ENCODE data around the gene DDR1. TPM values are rescaled to one million over a fixed set of nuclear protein-coding genes. Genes with fewer than 3 reads are reported as not detected.
A peak's percentile ranks its signal among the peaks of the same experiment; 100 is the strongest.

Gene DDR1
- polyA plus RNA-seq, 1 donor (not counting 4 experiments of a cell fraction or from before 2014, with no cell fraction given): 104 TPM

- H3K9me1 ChIP-seq (ENCODE audit: control insufficient read depth, extremely low read depth, insufficient read depth, low read length): peaks cover 2% of the 10 kb centered on the region
- peak overlapping the region; percentile 67 for H3K4me2 ChIP-seq (ENCODE audit: control insufficient read depth, extremely low read depth, insufficient read depth, low read depth, low read length)
- no peaks in the 10 kb centered on the region for H3K27me3 ChIP-seq (ENCODE audit: control insufficient read depth, extremely low read depth, insufficient read depth, low read length)
- H3K36me3 ChIP-seq (ENCODE audit: control insufficient read depth in 2 of 2, extremely low read depth in 1 of 2, insufficient read depth in 2 of 2, low read length in 2 of 2): peaks cover 0 to 3% of the 10 kb centered on the region in 2 experiments
- H3K79me2 ChIP-seq (ENCODE audit: control insufficient read depth, insufficient read depth, low read length): peaks cover 36% of the 10 kb centered on the region
- dilution Hi-C loops (cut with MboI; ENCODE audit: extremely low pct_ligation_motif_present, low sequenced_read_pairs): no loop called here
- no peak for TF ChIP-seq CTCF (optimal IDR thresholded peaks at IDR 0.05 in 1 of 3, IDR thresholded peaks at IDR 0.05 in 1 of 3, conservative IDR thresholded peaks at IDR 0.05 in 1 of 3; ENCODE audit: extremely low read depth in 1 of 3, insufficient read depth in 2 of 3, low read length in 3 of 3)
- no peak for TF ChIP-seq EZH2 (IDR thresholded peaks at IDR 0.05; ENCODE audit: low read length)
- DNase-seq (ENCODE audit: low read depth, low spot score) (no peak), FAIRE-seq (no peak)
- peak overlapping the region; percentile 98 for H3K27ac ChIP-seq (ENCODE audit: control insufficient read depth, insufficient read depth, low read length)
- peak overlapping the region; percentile 99 for H3K9ac ChIP-seq (ENCODE audit: control insufficient read depth, extremely low read depth, insufficient read depth, low read length)
- H3K4me1 ChIP-seq (ENCODE audit: control insufficient read depth, extremely low read depth, insufficient read depth, low read length): peaks cover 41% of the 10 kb centered on the region
- H4K20me1 ChIP-seq (ENCODE audit: control insufficient read depth, extremely low read depth, insufficient read depth, low read length): peaks cover 8% of the 10 kb centered on the region
- H3K9me3 ChIP-seq (ENCODE audit: control insufficient read depth, low read depth, low read length): no peaks in the 10 kb centered on the region
- H2AFZ ChIP-seq (ENCODE audit: control insufficient read depth, low read length): peak overlapping the region; percentile 10
- H3K4me3 ChIP-seq (ENCODE audit: control insufficient read depth in 2 of 3, extremely low read depth in 1 of 3, insufficient read depth in 2 of 3, low read depth in 1 of 3, low read length in 3 of 3): peak overlapping the region in 2 of 3 experiments; percentile 32 to 72
Measured at GRCh38 chr6:30882204-30882758, 2.0 kb upstream of the DDR1 start.

- Histone ChIP-seq H3K4me3 (ENCODE audit: control insufficient read depth in 2 of 3, extremely low read depth in 1 of 3, insufficient read depth in 2 of 3, low read depth in 1 of 3, low read length in 3 of 3) (peak overlapping the region; percentile 72 to 87 (median 72)), H3K9me1 (ENCODE audit: control insufficient read depth, extremely low read depth, insufficient read depth, low read length) (peaks cover 2% of the 10 kb centered on the region), H3K36me3 (ENCODE audit: control insufficient read depth in 2 of 2, extremely low read depth in 1 of 2, insufficient read depth in 2 of 2, low read length in 2 of 2) (peaks cover 0 to 3% of the 10 kb centered on the region in 2 experiments), H3K9ac (ENCODE audit: control insufficient read depth, extremely low read depth, insufficient read depth, low read length) (peak overlapping the region; percentile 99), H2AFZ (ENCODE audit: control insufficient read depth, low read length) (peak overlapping the region; percentile 10), H3K4me1 (ENCODE audit: control insufficient read depth, extremely low read depth, insufficient read depth, low read length) (peaks cover 42% of the 10 kb centered on the region), H3K4me2 (ENCODE audit: control insufficient read depth, extremely low read depth, insufficient read depth, low read depth, low read length) (peak overlapping the region; percentile 84), H3K27me3 (ENCODE audit: control insufficient read depth, extremely low read depth, insufficient read depth, low read length) (no peaks in the 10 kb centered on the region), H3K79me2 (ENCODE audit: control insufficient read depth, insufficient read depth, low read length) (peaks cover 43% of the 10 kb centered on the region), H3K27ac (ENCODE audit: control insufficient read depth, insufficient read depth, low read length) (peak overlapping the region; percentile 98), H4K20me1 (ENCODE audit: control insufficient read depth, extremely low read depth, insufficient read depth, low read length) (peaks cover 8% of the 10 kb centered on the region), H3K9me3 (ENCODE audit: control insufficient read depth, low read depth, low read length) (no peaks in the 10 kb centered on the region)
- peak; percentile 85 for DNase-seq (ENCODE audit: low read depth, low spot score)
- TF ChIP-seq EZH2 (IDR thresholded peaks at IDR 0.05; ENCODE audit: low read length) (no peak), CTCF (optimal IDR thresholded peaks at IDR 0.05 in 1 of 3, IDR thresholded peaks at IDR 0.05 in 1 of 3, conservative IDR thresholded peaks at IDR 0.05 in 1 of 3; ENCODE audit: extremely low read depth in 1 of 3, insufficient read depth in 2 of 3, low read length in 3 of 3) (no peak)
- dilution Hi-C loops (cut with MboI; ENCODE audit: extremely low pct_ligation_motif_present, low sequenced_read_pairs): no loop called here
- FAIRE-seq: no peak
Measured at GRCh38 chr6:30882759-30883684, 1.3 kb upstream of the DDR1 start.
